Activated CD4-positive, alpha-beta T cell treated with anti-CD3 and anti-CD28 coated beads, Interleukin-2, amount 10 ng/mL, durations not matched to agents 7 days and 5 days (primary cell): Measurements from ENCODE around the gene MTMR3. TPM values are rescaled to one million over a fixed set of nuclear protein-coding genes. Genes with fewer than 3 reads are reported as not detected.

Experiments
- CTCF ChIA-PET: fragments of 350-600 bp; sonication (Branson Sonifier 250); formaldehyde crosslinking; loops from one replicate; lab custom pipeline; 2021; ENCODE audit warnings: antibody characterized with exemption; lab: Charles Lee
- POLR2A ChIA-PET: fragments of 350-600 bp; sonication (Branson Sonifier 250); formaldehyde crosslinking; loops from one replicate; lab custom pipeline; 2021; ENCODE audit warnings: antibody characterized with exemption; lab: Charles Lee
- DNase-seq: peaks from one replicate; pipeline ENCODE4 v3.0.0-alpha.2; 2020
- H3K27ac Mint-ChIP-seq: one replicate; pipeline ENCODE4 v1.8.0; 2021; ENCODE audit warnings: mild to moderate bottlenecking, moderate library complexity, mixed read lengths
- H3K27me3 Mint-ChIP-seq: one replicate; pipeline ENCODE4 v1.8.0; 2021; ENCODE audit warnings: mixed read lengths
- H3K36me3 Mint-ChIP-seq: one replicate; pipeline ENCODE4 v1.8.0; 2021; ENCODE audit warnings: low read depth, mixed read lengths
- H3K4me1 Mint-ChIP-seq: one replicate; pipeline ENCODE4 v1.8.0; 2021; ENCODE audit warnings: mixed read lengths
- H3K4me3 Mint-ChIP-seq: one replicate; pipeline ENCODE4 v1.8.0; 2021; ENCODE audit warnings: mild to moderate bottlenecking, moderate library complexity, mixed read lengths
- H3K9me3 Mint-ChIP-seq: one replicate; pipeline ENCODE4 v1.8.0; 2021; ENCODE audit warnings: mixed read lengths
- total RNA-seq, 2 experiments: library from RNA; stranded (reverse); gene quantifications; one replicate each; pipeline ENCODE4 v1.2.3, GENCODE V29; 2021

MTMR3 gene
- total RNA-seq, 2 experiments from 2014 or later: 24.3 to 27.9 TPM

DNA sequence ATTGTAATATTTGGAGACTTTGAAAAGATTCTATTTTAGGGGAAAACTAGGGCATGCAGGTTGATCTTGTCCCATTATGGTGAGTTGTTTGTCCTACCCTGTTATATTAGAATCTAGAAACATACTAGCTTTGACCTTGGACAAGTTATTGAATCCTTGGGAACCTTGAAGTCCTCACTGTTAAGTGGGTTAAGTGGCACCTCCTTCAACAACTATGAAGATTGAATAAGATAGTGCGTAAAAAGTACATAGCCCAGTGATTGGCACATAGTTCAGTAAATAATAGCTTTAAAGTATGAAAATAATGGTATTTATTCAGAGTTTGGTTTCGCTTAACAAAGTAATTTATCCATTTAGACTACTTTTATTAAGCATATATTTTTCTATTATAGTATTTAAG, 51.6 kb downstream of the MTMR3 start:
- ChIA-PET CTCF (interaction anchor here (0.6 kb wide), 1 partner anchor 198 kb away, joined by 3 read pairs; no protein-coding TSS in a partner anchor), POLR2A (no interaction called here)
- Mint-ChIP-seq H3K4me1 (peaks cover 12% of the 10 kb centered on the region), H3K36me3 (no peaks in the 10 kb centered on the region), H3K9me3 (peaks cover 2% of the 10 kb centered on the region), H3K27me3 (no peaks in the 10 kb centered on the region), H3K27ac (no peak overlapping the region), H3K4me3 (no peak overlapping the region)
- DNase-seq: no peak

- ChIA-PET CTCF (interaction anchor here (1.1 kb wide), 1 partner anchor 31 kb away, joined by 3 read pairs; no protein-coding TSS in a partner anchor), POLR2A (no interaction called here)
- Mint-ChIP-seq H3K9me3 (peaks cover 5% of the 10 kb centered on the region), H3K27ac (no peak overlapping the region), H3K36me3 (peaks cover 3% of the 10 kb centered on the region), H3K27me3 (no peaks in the 10 kb centered on the region), H3K4me1 (peaks cover 15% of the 10 kb centered on the region), H3K4me3 (no peak overlapping the region)
- DNase-seq: no peak
Observed at GRCh38 chr22:29936186-29936585, 53.2 kb downstream of the MTMR3 start.

- no peak for DNase-seq
- Mint-ChIP-seq H3K27ac (no peak overlapping the region), H3K4me1 (peaks cover 8% of the 10 kb centered on the region), H3K27me3 (no peaks in the 10 kb centered on the region), H3K4me3 (no peak overlapping the region), H3K36me3 (peaks cover 3% of the 10 kb centered on the region), H3K9me3 (peaks cover 15% of the 10 kb centered on the region)
- ChIA-PET CTCF (no interaction called here), POLR2A (interaction anchor here (0.6 kb wide), 1 partner anchor 380 kb away, joined by 5 read pairs; no protein-coding TSS in a partner anchor)
Observed at GRCh38 chr22:29937940-29938693, 55.1 kb downstream of the MTMR3 start.

GRCh38 chr22:29940526-29940925, 57.6 kb downstream of the MTMR3 start:
- Mint-ChIP-seq H3K27ac (no peak overlapping the region), H3K4me3 (no peak overlapping the region), H3K36me3 (peaks cover 3% of the 10 kb centered on the region), H3K27me3 (no peaks in the 10 kb centered on the region), H3K4me1 (peaks cover 16% of the 10 kb centered on the region), H3K9me3 (peaks cover 15% of the 10 kb centered on the region)
- DNase-seq: no peak
- ChIA-PET POLR2A (no interaction called here), CTCF (interaction anchor here (0.6 kb wide), 1 partner anchor 9 kb away, joined by 5 read pairs; no protein-coding TSS in a partner anchor)

DNA sequence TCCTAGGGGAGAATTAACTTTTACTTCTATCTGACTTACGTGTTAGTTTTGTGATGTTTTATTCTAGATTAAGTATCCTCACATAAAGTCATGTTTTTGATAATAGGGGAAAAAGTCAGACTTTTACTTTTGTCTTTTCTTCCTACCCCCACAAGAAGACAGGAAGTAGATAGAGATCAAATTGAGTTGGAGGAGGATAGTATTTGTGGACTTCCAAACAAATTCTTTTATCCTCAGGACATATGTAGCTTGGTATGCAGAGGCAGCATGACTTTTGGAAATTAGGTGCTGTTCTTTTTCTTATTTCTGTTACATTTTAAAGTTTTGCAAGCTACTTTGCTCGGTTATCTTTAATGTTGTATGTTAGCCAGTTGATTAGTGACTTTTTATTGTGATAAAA, 61.4 kb downstream of the MTMR3 start:
- no peaks in the 10 kb centered on the region for H3K27me3 Mint-ChIP-seq
- peaks cover 3% of the 10 kb centered on the region for H3K36me3 Mint-ChIP-seq
- peaks cover 16% of the 10 kb centered on the region for H3K4me1 Mint-ChIP-seq
- DNase-seq: no peak
- H3K4me3 Mint-ChIP-seq: no peak overlapping the region
- H3K9me3 Mint-ChIP-seq: peaks cover 13% of the 10 kb centered on the region
- CTCF ChIA-PET: no interaction called here
- no peak overlapping the region for H3K27ac Mint-ChIP-seq
- POLR2A ChIA-PET: interaction anchor here (0.6 kb wide), 1 partner anchor 1475 kb away, joined by 7 read pairs; no protein-coding TSS in a partner anchor

DNA sequence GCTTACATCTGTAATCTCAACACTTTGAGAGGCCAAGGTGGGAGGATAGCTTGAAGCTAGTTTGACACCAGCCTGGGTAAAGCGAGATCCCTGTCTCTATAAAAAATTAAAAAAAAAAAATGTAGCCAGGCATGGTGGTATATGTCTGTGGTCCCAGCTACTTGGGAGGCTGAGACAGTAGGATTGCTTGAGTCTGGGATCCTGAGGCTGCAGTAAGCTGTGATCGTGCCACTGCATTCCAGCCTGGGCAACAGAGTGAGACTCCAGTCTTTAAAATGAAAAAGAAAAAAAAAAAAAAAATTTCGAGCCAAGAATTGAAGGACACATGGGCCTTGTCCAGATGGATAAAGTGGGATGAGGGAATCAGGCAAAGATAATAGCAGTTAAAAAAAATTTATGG, 62.5 kb downstream of the MTMR3 start:
- POLR2A ChIA-PET: no interaction called here
- H3K27me3 Mint-ChIP-seq: no peaks in the 10 kb centered on the region
- CTCF ChIA-PET: interaction anchor here (0.7 kb wide), 1 partner anchor 773 kb away, joined by 4 read pairs; no protein-coding TSS in a partner anchor
- peaks cover 13% of the 10 kb centered on the region for H3K9me3 Mint-ChIP-seq
- DNase-seq: no peak
- no peak overlapping the region for H3K4me3 Mint-ChIP-seq
- no peaks in the 10 kb centered on the region for H3K36me3 Mint-ChIP-seq
- peaks cover 14% of the 10 kb centered on the region for H3K4me1 Mint-ChIP-seq
- H3K27ac Mint-ChIP-seq: no peak overlapping the region

DNA sequence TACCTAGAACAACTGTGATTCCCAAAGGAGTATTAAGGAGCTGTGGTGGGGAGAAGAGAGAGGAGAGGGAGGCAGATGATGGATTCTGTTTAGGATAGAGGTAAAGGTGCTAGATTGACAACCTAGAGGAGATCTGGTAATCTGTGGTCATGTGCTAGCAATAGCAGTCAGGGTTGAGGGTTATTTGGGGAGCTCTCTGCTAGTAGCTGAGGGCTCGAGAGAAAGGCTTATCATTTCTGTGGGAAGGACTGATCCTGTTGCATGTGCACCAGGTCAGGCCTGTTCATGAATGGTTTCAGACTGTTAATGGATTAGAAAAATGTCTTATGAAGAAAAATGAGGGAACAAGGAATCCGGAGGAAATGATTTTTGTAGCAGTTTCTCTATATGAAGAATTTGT, 63.2 kb downstream of the MTMR3 start:
- no peak overlapping the region for H3K27ac Mint-ChIP-seq
- no peaks in the 10 kb centered on the region for H3K36me3 Mint-ChIP-seq
- peaks cover 11% of the 10 kb centered on the region for H3K9me3 Mint-ChIP-seq
- no peak overlapping the region for H3K4me3 Mint-ChIP-seq
- CTCF ChIA-PET: no interaction called here
- no peaks in the 10 kb centered on the region for H3K27me3 Mint-ChIP-seq
- DNase-seq: no peak
- H3K4me1 Mint-ChIP-seq: peaks cover 14% of the 10 kb centered on the region
- POLR2A ChIA-PET: no interaction called here

DNA sequence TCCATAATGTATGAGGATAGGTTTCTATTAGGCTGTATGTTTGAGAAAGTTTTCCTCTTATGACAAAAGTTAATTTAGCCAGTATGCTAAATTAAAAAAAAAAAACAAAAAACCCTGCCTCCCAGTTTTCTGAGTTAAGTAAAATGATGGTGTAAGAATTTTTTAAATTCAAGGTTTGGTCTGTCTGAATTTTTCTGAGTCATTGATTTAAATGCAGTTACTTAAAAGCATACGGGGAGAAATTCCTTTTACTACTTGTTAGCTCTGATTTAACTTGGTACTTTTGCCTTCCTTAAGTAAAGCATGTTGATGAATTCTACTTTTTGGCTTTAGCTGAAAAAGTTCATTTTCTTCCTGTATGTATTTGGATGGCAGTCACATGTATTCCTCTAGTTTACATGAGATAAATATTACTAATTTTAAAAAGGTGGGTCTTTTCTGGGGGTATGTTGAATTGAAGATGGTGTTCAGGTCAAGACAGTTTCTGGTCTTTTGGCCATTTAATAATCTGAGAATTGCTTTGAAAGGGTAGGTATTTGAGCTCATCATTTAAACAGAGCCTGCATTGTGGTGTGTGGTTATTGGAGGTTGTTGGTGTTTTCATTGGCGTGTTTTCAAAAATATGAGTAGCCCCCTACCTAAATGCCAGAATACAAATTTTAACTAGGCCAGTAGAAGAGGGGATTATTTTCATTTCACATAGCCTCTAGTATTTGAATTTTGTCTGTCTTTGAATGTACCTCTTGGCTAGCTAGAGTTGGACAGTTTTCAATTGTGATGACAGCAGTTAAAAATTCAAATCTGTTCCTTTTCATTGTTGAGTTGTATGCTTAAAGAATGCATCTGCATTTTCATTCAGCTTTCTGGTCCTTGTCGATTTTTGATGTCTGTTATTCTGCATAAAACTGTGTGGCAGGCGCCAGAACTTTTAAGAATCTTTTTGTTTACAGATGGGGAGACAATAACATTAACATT, 64.7 kb downstream of the MTMR3 start:
- DNase-seq: no peak
- Mint-ChIP-seq H3K27me3 (no peaks in the 10 kb centered on the region), H3K27ac (no peak overlapping the region), H3K4me1 (peaks cover 20% of the 10 kb centered on the region), H3K9me3 (peaks cover under 1% of the 10 kb centered on the region), H3K36me3 (no peaks in the 10 kb centered on the region), H3K4me3 (no peak overlapping the region)
- CTCF ChIA-PET: interaction anchor here (0.6 to 1.1 kb wide), 2 partner anchors 142 to 143 kb away, joined by 3 to 4 read pairs; no protein-coding TSS in a partner anchor
- POLR2A ChIA-PET: no interaction called here

- Mint-ChIP-seq H3K36me3 (no peaks in the 10 kb centered on the region), H3K9me3 (no peaks in the 10 kb centered on the region), H3K27me3 (no peaks in the 10 kb centered on the region), H3K27ac (no peak overlapping the region), H3K4me3 (no peak overlapping the region), H3K4me1 (peaks cover 20% of the 10 kb centered on the region)
- no peak for DNase-seq
- ChIA-PET POLR2A (no interaction called here), CTCF (interaction anchor here (1.1 kb wide), 1 partner anchor 143 kb away, joined by 3 read pairs; no protein-coding TSS in a partner anchor)
Observed at GRCh38 chr22:29948385-29948769, 65.4 kb downstream of the MTMR3 start.

DNA sequence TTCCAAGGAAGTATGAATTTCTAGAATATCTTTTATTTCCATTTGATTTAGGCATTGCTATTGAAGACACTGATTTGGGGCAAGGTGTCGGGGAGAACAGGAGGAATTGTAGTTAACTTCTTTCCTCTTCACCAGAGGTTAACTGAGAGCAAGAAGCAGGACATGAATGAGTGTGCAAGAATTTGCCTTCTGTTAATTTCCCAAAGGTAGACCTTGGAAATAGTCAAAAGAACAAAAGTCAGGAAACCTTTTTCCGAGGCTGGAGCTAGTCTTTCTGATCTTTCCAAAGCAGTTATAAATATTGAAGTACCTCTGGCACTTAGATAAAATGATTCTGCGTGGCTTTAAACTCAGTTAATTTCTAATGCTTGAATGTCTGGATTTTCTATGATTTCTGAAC, 66.9 kb downstream of the MTMR3 start:
- no peak overlapping the region for H3K4me3 Mint-ChIP-seq
- H3K27me3 Mint-ChIP-seq: no peaks in the 10 kb centered on the region
- H3K4me1 Mint-ChIP-seq: peaks cover 13% of the 10 kb centered on the region
- ChIA-PET CTCF (interaction anchor here (0.7 kb wide), 1 partner anchor 10 kb away, joined by 5 read pairs; no protein-coding TSS in a partner anchor), POLR2A (interaction anchor here (0.6 kb wide), 1 partner anchor 296 kb away, joined by 4 read pairs; no protein-coding TSS in a partner anchor)
- no peaks in the 10 kb centered on the region for H3K9me3 Mint-ChIP-seq
- no peak for DNase-seq
- no peaks in the 10 kb centered on the region for H3K36me3 Mint-ChIP-seq
- no peak overlapping the region for H3K27ac Mint-ChIP-seq

GRCh38 chr22:29951791-29952413, 68.9 kb downstream of the MTMR3 start:
- DNase-seq: no peak
- Mint-ChIP-seq H3K27me3 (no peaks in the 10 kb centered on the region), H3K36me3 (no peaks in the 10 kb centered on the region), H3K4me3 (no peak overlapping the region), H3K9me3 (no peaks in the 10 kb centered on the region), H3K4me1 (peaks cover 13% of the 10 kb centered on the region), H3K27ac (no peak overlapping the region)
- ChIA-PET CTCF (interaction anchor here (0.6 kb wide), 2 partner anchors 261 to 784 kb away, joined by 3 to 4 read pairs; no protein-coding TSS in a partner anchor), POLR2A (no interaction called here)

DNA sequence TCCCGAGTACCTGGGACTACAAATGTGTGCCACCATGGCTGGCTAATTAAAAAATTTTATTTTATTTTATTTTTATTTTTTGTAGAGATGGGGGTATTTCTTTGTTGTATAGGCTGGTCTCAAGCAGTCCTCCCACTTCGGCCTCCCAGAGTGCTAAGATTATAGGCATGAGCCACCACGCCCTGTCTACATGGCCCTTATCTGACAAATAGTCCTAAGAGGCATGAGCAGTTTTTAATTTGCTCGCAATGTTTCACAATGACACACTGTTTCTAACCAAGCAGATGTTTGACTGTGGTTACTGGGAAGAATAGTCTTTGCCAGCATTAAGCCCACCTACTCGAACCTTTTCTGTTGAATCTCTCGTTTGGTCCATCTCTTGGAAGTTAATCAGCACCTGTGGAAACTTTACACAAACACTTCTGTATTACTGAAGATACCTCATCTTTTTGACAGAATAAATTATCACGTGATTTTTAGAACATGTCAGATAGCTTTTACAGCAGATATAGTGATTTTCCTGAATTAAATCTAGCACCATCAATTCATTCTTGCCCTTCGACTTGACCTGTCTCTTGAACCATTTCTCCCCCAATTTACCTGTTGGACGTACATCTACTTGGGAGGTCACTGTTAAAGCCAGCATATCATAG, 71.4 kb downstream of the MTMR3 start:
- Mint-ChIP-seq H3K27ac (no peak overlapping the region), H3K27me3 (no peaks in the 10 kb centered on the region), H3K9me3 (no peaks in the 10 kb centered on the region), H3K4me3 (no peak overlapping the region), H3K4me1 (peaks cover 6% of the 10 kb centered on the region), H3K36me3 (peaks cover 1% of the 10 kb centered on the region)
- CTCF ChIA-PET: no interaction called here
- no peak for DNase-seq
- POLR2A ChIA-PET: no interaction called here
